Smooth muscle cell (in vitro differentiated cells): Measurements from ENCODE around the gene PBRM1. TPM values are rescaled to one million over a fixed set of nuclear protein-coding genes. Genes with fewer than 3 reads are reported as not detected.

Experiments
- DNase-seq: peaks from one replicate; lab custom pipeline; 2025; ENCODE audit not compliant: unreplicated experiment; lab: John Stamatoyannopoulos, UW
- H2AFZ ChIP-seq: fragments of 200-600 bp; sonication (generic); 2 replicates; pipeline ENCODE4 v1.6.0; 2016; ENCODE audit warnings: antibody characterized with exemption, low read depth, mild to moderate bottlenecking
- H3F3A ChIP-seq: fragments of 200-600 bp; sonication (generic); 2 replicates; pipeline ENCODE4 v1.6.0; 2017; ENCODE audit warnings: antibody characterized with exemption, low read depth
- H3K27ac ChIP-seq: fragments of 200-600 bp; sonication (generic); 2 replicates; pipeline ENCODE4 v1.5.1; 2016; ENCODE audit warnings: low read depth, mild to moderate bottlenecking
- H3K27me3 ChIP-seq: fragments of 200-600 bp; sonication (generic); 2 replicates; pipeline ENCODE4 v1.6.1; 2016; ENCODE audit warnings: low read depth, mild to moderate bottlenecking
- H3K36me3 ChIP-seq: fragments of 200-600 bp; sonication (generic); 2 replicates; pipeline ENCODE4 v1.5.1; 2016; ENCODE audit warnings: low read depth
- H3K4me1 ChIP-seq: fragments of 200-600 bp; sonication (generic); 2 replicates; pipeline ENCODE4 v1.5.1; 2016; ENCODE audit warnings: low read depth
- H3K4me2 ChIP-seq: fragments of 200-600 bp; sonication (generic); 2 replicates; pipeline ENCODE4 v1.6.0; 2016; ENCODE audit warnings: mild to moderate bottlenecking
- H3K4me3 ChIP-seq: fragments of 200-600 bp; sonication (generic); 2 replicates; pipeline ENCODE4 v1.5.1; 2016; ENCODE audit warnings: mild to moderate bottlenecking
- H3K79me2 ChIP-seq: fragments of 200-600 bp; sonication (generic); 2 replicates; pipeline ENCODE4 v1.6.0; 2016; ENCODE audit warnings: low read depth, mild to moderate bottlenecking
- H3K9ac ChIP-seq: fragments of 200-600 bp; sonication (generic); 2 replicates; pipeline ENCODE4 v1.6.0; 2016; ENCODE audit warnings: low read depth
- H3K9me3 ChIP-seq: fragments of 200-600 bp; sonication (generic); replicated peaks from 2 replicates; pipeline ENCODE4 v1.5.1; 2016; ENCODE audit warnings: low read depth
- H4K20me1 ChIP-seq: fragments of 200-600 bp; sonication (generic); 2 replicates; pipeline ENCODE4 v1.6.0; 2016; ENCODE audit warnings: low read depth
- CTCF ChIP-seq: fragments of 200-600 bp; sonication (generic); IDR thresholded peaks from 2 replicates; pipeline ENCODE4 v1.5.1; 2017; ENCODE audit warnings: borderline replicate concordance, mild to moderate bottlenecking, antibody characterized with exemption; ENCODE audit not compliant: insufficient read depth, poor library complexity, severe bottlenecking
- WGBS: methylation state at CpG from one replicate; pipeline ENCODE4 v1.1.7; 2016; ENCODE audit warnings: low lambda C conversion rate; 5-methylcytosine and 5-hydroxymethylcytosine counted together
- polyA plus RNA-seq: library from polyadenylated mRNA; unstranded; fragments of >200 nt; fragmentation: Nextera tagmentation; extraction: Ambion mirVana; gene quantifications from 2 replicates; pipeline ENCODE4 v1.2.1, GENCODE V29; 2016
- total RNA-seq: library from RNA; depleted of rRNA; stranded (reverse); fragments of >200 nt; gene quantifications from 2 replicates; pipeline ENCODE4 v1.2.3, GENCODE V29; 2014

The PBRM1 gene
- total and polyA plus RNA-seq, 2 experiments from 2014 or later: 27.6 to 62.8 TPM

DNA sequence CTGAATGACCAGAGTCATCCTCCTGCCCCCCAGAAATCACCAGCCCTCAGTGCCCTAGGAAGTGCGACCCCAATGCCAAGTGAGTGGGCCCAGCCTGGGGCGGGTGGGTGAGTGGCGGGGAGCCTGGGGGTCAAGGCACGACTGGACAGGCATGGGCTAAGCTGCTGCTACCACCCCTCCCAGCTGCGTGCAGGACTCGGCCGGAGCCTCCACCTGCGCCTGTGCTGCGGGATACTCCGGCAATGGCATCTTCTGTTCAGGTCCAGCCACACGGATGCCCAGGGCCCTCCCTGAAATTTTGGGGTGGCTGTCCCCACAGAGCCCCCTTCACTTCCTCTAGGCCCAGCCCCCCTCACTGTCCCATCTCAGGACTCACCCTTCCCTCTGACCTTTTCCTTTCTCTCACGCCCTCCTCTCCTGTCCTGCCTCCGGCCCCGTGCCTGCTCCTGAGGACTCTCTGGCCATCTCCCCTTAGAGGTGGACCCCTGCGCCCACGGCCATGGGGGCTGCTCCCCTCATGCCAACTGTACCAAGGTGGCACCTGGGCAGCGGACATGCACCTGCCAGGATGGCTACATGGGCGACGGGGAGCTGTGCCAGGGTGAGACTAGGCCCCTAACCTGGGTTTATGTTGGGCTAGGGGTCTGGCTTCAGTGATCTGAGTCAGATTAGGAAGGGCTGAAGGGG, 169.1 kb downstream of the PBRM1 start:
- H3K9me3 ChIP-seq: no peaks in the 10 kb centered on the region
- no peak overlapping the region for H2AFZ ChIP-seq
- no peak overlapping the region for H3K27ac ChIP-seq
- no peak for DNase-seq
- no peak overlapping the region for H3K4me3 ChIP-seq
- no peak overlapping the region for H3K9ac ChIP-seq
- H3K27me3 ChIP-seq: peaks cover 6% of the 10 kb centered on the region
- no peak for TF ChIP-seq CTCF
- H3F3A ChIP-seq: no peaks in the 10 kb centered on the region
- no peaks in the 10 kb centered on the region for H3K4me1 ChIP-seq
- H3K36me3 ChIP-seq: no peaks in the 10 kb centered on the region
- H3K4me2 ChIP-seq: no peak overlapping the region
- 96% methylated on average over 18 of the region's 19 CpGs for WGBS
- no peaks in the 10 kb centered on the region for H3K79me2 ChIP-seq
- H4K20me1 ChIP-seq: no peaks in the 10 kb centered on the region

DNA sequence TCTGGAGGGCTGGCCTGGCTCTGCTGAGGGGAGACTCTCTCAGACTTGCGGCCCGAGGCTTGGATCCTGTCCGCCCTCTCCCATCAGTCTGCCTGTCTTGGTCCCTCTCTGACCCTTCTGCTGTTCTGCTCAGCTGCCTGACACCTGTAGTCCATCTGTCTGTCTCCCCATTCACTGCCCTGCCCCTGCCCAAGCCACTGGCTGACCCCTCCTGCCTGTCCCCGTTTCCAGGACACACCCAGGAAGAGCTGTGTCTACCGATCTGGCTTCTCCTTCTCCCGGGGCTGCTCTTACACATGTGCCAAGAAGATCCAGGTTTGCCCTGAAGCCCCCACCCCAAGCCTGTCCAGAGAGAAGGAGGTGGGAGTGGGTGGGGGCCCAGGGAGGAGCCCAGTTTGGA, 170.5 kb downstream of the PBRM1 start:
- H3F3A ChIP-seq: no peaks in the 10 kb centered on the region
- TF ChIP-seq CTCF: no peak
- H3K9ac ChIP-seq: no peak overlapping the region

DNA sequence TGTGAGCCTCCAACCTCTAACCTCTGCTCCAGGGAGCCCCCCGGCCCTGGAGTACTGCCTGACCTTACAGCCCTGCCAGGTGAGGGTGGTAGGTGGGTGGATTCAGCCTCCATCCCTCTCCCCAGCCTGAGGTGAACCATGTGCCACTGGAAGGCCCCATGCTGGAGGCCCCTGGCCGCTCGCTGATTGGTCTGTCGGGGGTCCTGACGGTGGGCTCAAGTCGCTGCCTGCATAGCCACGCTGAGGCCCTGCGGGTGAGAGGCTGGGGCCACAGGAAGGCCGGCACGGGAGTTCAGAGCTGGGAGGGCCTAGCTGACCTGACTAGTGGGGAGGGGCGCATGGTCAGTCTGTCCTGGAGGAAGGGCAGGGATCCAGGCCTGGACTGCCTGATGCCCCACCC, 171.1 kb downstream of the PBRM1 start:
- Histone ChIP-seq H3K4me2 (no peak overlapping the region), H3F3A (no peaks in the 10 kb centered on the region), H3K27me3 (peaks cover 6% of the 10 kb centered on the region), H3K36me3 (no peaks in the 10 kb centered on the region), H3K9me3 (no peaks in the 10 kb centered on the region), H3K4me3 (no peak overlapping the region), H2AFZ (no peak overlapping the region), H3K27ac (no peak overlapping the region), H3K9ac (no peak overlapping the region), H4K20me1 (no peaks in the 10 kb centered on the region), H3K4me1 (no peaks in the 10 kb centered on the region), H3K79me2 (no peaks in the 10 kb centered on the region)
- no peak for DNase-seq
- no peak for TF ChIP-seq CTCF
- WGBS: 90% methylated on average over 11 of the region's 11 CpGs

More for the DNA sequence above, 170.5 kb downstream of the PBRM1 start:
- H3K36me3 ChIP-seq: no peaks in the 10 kb centered on the region
- H3K4me3 ChIP-seq: no peak overlapping the region
- H3K4me2 ChIP-seq: no peak overlapping the region
- H3K9me3 ChIP-seq: no peaks in the 10 kb centered on the region
- no peak overlapping the region for H3K27ac ChIP-seq
- H4K20me1 ChIP-seq: no peaks in the 10 kb centered on the region
- no peaks in the 10 kb centered on the region for H3K79me2 ChIP-seq
- DNase-seq: no peak
- no peak overlapping the region for H2AFZ ChIP-seq
- 84% methylated on average over 6 of the region's 6 CpGs for WGBS
- H3K27me3 ChIP-seq: peaks cover 6% of the 10 kb centered on the region
- no peaks in the 10 kb centered on the region for H3K4me1 ChIP-seq

DNA sequence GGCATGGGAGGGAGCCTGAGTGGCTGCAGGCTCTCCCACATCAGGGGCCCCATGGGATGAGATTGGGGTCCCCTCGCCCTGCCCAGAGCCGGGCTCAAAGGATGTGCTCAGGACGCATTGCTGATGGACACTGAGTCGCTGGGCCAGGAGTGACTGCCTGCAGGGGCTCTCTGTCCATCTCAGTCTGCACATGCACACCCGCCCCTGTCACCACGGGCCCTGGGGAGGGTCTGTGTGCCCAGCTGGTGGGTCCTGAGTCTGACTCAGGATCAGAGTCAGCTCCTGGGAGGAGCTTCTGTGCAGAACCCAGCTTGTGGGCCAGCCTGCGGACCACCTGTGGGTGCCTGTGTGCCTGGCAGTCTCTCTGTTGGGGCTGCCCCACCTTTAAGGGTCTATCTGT, 172.4 kb downstream of the PBRM1 start:
- WGBS: 95% methylated on average over 7 of the region's 7 CpGs
- Histone ChIP-seq H3K27ac (no peak overlapping the region), H3K4me3 (no peak overlapping the region)

More for the DNA sequence above, 172.4 kb downstream of the PBRM1 start:
- DNase-seq: no peak
- peaks cover 6% of the 10 kb centered on the region for H3K27me3 ChIP-seq
- no peaks in the 10 kb centered on the region for H3K79me2 ChIP-seq
- H4K20me1 ChIP-seq: no peaks in the 10 kb centered on the region
- H3K4me1 ChIP-seq: no peaks in the 10 kb centered on the region
- H3K9me3 ChIP-seq: no peaks in the 10 kb centered on the region
- TF ChIP-seq CTCF: no peak
- no peak overlapping the region for H3K4me2 ChIP-seq
- no peaks in the 10 kb centered on the region for H3F3A ChIP-seq
- H3K9ac ChIP-seq: no peak overlapping the region
- no peak overlapping the region for H2AFZ ChIP-seq
- H3K36me3 ChIP-seq: no peaks in the 10 kb centered on the region
